Fibroblast of skin of left biceps (primary cell): ENCODE results near the gene FCRL6.

ENCODE experiments used
- DNase-seq, 2 experiments: peaks; one replicate each; pipeline ENCODE4 v3.0.0-alpha.2; 2013; ENCODE audit warnings: low read depth in 2 of 2

The FCRL6 gene

DNA sequence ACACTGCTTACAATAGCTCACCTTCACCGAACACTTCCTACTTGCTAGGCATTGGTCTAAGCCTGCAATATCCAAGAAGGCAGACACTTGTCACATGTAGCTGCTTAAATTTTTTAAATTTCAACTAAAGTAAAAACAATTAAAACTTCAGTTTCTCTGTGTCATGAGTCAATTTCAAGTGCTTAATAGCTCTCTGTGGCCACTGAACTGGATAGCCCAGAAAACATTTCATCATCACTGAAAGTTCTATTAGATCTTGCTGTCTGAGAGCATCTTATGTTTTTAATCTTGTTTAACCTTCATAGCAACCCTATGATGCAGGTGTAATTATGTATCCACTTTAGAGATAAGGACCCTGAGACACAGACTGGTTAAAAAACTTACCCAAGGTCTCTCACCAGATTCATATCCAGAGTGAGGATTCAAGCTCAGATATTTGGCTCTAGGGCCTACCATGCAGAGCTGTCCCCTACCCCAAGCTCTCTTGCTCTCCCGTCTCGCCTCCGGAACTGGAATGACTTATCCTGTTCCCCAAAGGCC is 2.6 kb upstream of the FCRL6 start:
- DNase-seq, result no peak

DNA sequence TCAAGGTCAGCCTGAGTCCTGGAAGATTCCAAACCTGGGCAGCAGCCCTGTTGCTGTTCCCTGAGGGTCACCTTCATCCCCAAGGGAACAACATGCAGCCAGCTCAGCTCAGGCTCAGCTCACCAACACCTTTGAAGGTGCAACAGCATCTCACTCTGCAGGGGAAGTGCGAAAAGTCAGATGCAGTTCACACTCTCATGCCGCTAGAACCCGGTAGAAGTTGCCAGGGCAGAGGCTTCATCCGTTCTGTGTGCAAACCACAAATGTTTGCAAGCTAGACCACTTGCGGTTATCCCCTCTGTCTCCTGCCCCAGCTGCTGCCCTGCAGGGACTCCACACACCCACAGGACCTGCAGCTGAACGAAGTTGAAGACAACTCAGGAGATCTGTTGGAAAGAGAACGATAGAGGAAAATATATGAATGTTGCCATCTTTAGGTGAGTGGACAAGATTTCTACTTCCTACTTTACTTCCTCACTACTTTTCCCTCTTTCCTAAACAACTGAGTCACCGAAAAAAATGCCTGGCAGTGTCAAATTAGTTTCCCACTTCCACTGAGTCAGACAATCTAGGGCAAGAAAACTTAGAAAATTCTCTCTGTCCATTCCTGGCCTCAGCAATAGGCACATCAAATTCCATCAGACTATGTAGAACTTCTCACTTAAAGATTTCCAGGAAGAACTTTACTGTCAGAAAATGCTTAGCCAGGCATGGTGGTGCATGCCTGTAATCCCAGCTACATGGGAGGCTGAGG is 1.8 kb upstream of the FCRL6 start:
- DNase-seq, result no peak

GRCh38 chr1:159803956-159804689 is 2.0 kb downstream of the FCRL6 start:
- DNase-seq, result no peak

GRCh38 chr1:159804924-159805323 is 2.8 kb downstream of the FCRL6 start:
- DNase-seq, result no peak

GRCh38 chr1:159815926-159816325 is 13.8 kb downstream of the FCRL6 start:
- no peak for DNase-seq

DNA sequence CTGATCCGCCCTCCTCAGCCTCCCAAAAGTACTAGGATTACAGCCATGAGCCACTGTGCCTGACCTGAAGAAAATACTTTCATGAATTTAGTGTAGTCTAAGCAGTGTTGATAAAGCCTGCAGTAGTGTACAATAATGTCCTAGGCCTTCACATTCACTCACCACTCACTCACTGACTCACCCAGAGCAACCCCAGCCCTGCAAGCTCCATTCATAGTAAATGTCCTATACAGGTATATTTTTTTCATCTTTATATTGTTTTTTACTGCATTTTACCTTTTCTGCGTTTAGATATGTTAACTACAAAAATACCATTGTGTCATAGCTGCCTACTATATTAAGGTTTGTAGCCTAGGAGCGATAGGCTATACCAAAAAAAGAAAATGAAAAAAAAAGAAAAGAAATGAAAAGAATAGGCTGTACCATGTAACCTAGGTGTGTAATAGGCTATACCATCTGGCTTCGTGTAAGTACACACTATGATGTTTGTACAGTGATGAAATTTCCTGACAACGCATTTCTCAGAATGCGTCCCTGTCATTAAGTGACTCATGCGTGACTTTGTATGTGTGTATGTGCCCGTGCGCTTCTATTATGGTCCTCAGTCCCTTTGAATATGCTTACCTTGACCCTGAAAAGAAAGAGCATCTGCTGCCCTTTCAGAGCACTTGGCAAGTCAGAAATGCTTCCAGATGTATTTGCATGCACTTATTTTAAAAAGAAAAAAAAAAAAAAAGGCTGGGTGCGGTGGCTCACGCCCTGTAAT is 15.3 kb downstream of the FCRL6 start:
- DNase-seq, result no peak

GRCh38 chr1:159821171-159821867 is 19.2 kb downstream of the FCRL6 start:
- no peak for DNase-seq

DNA sequence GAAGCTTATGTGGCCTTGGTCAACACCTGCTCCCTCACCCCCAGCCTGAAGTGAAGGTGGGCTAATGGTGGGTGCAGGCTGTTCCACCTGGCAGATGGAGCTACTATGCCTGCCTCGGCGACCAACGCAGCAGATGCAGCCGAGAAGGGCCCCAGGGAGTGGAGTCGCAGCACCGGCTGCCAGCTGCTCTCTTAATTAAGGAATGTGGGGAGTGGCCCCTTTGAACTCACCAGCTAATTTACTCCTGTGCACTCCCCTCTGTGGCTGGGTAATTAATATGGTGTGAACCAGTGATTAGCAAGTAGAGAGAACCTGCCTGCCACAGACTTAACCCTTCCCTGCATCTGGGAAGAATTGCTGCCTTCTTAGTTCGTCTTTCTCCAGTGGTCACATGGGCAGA is 21.2 kb downstream of the FCRL6 start:
- no peak for DNase-seq

DNA sequence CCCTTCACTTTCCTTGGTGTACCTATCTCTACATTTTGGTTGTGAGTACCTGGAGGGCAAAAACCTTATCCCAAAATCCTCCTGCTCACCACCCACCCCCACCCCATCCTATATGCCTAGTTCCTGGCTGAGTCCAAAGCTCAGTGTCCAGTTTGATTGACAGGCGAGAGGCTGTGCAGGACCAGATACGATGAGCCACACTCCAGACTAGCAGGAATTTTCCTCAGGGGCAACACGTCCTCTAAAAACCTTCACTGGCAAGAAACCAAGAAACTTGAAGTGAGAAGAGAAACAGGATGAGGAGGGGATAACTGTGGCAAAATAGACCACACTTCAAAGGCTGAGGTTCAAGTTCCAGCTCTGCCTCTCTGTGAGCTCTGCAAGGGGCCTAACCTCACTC is 23.4 kb downstream of the FCRL6 start:
- DNase-seq, result no peak

DNA sequence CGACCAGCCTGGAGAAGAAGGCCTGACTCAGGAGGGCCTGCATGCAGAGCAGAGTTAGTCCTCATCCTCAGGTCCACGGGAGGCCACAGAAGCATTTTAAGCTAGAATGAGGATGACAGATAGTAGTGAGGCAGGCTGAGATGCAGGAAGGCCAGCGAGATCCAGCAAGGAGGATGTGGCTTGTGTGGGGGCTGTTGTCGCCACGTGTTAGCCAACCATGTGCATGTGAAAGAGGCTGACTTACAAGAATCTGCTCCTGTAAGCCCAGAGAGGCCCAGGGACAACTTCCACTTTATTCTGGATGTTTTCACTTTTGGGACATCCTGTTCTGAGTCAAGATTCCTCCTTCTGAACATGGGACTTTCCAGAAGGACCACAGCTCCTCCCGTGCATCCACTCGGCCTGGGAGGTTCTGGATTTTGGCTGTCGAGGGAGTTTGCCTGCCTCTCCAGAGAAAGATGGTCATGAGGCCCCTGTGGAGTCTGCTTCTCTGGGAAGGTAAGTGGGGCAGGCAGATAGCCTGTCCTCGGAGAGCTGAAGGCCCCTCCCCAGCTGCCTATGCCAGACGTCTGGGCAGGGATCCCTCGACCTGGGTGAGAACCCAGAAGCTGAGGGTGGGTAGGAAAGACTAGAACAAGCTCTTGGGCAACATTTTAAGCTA is 24.4 kb downstream of the FCRL6 start, which contains the start of gene SLAMF8:
Gene SLAMF8, plus strand, starts transcription at position 433 of the 661 bp plus-strand sequence. Its CDS starts 26 bp downstream, at position 459.
- no peak for DNase-seq

- DNase-seq, result no peak
These were observed 24.9 kb downstream of the FCRL6 start for GRCh38 chr1:159827102-159827490.

DNA sequence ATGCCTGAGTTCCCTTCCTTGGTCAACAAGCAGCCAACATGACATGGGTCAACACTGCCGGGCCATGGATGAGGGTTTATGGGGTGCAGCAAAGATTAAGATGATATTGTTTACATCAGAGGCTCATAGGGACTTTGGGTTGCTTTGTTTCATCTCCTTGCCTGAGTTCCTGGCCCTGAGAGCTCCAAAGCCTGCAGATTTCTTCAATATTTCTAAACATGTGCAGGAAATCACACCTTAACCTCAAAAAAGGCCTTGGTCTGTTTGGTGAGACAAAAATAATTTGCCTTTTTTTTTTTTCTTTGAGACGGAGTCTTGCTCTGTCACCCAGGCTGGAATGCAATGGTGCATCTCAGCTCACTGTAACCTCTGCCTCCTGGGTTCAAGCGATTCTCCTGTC is 25.4 kb downstream of the FCRL6 start:
- no peak for DNase-seq

DNA sequence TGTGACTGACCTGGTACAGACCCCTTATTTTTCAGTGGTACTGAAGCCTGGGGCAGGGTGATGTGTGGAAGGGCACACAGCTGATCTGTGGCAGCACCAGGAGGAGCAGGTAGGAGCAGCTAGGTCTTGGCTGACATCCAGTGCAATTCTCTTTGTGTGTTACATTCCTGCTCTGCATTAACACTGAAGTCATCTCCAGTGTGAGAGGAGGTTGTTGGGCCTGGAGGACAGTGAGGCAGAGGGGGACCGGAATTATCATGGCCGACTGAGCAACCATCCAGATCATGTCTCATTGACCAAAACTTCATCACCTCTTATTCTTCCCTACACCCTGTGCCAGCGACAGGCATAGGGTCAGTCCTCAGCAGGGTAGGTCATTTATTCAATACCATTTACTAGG is 26.0 kb downstream of the FCRL6 start:
- DNase-seq, result no peak

DNA sequence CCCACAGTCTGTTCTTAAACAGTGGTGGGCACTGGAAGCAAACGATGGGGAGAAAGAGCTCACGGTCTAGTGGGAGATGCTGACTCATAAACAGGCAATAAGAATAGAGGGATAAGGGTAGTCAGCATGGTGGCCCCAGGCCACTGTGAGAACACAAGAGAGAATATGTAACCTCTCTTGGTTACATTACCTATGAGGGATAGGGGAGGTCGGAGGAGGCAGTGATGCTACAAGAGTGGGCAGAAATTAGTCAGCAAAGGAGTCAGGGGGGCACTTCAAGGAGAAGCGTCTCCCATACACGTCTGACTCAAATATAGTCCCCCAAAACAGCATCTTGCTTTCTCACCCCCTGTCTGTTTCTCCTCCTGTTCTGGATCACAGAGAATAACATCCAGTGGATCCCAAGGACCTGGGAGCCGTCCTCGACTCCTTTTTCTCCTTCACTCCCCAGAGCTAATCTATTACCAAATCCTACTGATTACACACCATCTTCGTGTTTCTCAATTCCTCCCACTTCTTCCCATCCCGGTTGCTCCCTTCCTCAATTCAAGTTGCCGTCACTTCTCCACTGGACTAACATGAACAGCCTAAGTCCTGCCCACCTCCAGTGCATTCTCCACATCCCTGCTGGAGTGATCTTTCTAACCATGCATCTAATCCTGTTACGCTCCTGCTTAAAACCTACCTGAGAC is 26.6 kb downstream of the FCRL6 start:
- DNase-seq, result no peak

- no peak for DNase-seq
These were observed 27.1 kb downstream of the FCRL6 start for GRCh38 chr1:159829273-159829634.

- peak; percentile 42 for DNase-seq
These were observed 27.8 kb downstream of the FCRL6 start for GRCh38 chr1:159829822-159830465.

DNA sequence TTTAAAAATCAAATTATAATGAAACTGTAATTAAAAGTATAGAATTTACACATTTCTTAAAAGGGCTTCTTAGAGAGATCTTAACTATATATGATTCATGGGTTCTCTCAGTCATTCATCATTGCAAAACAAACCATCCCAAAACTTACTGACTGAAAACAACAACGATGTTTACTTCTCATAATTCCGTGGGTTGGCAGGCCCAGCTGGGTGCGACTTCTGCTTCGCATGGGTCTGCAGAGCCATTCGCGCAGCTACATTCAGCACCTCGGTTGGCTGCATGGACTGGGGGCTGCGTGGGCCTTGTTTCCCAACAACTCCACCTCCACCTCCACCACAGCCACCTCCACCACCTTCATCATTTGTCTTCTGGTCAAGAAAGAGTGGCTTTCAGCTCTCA is 28.6 kb downstream of the FCRL6 start:
- DNase-seq, result no peak

- no peak for DNase-seq
These were observed 29.4 kb downstream of the FCRL6 start for GRCh38 chr1:159831412-159832141.

DNA sequence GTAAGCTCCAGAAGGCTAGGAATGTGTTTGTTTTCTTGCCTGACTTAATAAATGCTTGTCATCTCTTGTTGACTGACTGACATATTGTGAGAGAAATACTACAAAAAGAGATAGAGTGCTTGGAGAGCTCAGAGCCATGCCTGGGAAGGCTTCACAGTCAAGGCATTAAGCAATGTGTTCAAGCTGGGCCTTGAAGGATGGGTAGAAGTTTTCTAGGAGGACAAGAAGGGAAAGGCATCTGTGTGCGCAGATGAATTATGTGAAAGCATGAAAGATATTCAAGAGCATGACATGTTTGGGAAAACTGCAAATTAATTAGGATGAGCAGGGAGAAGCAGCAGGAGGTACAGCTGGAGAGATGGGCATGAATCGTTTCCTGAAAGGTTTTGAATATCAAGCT is 30.1 kb downstream of the FCRL6 start:
- DNase-seq, result no peak
